Measurements from ENCODE around the gene BFAR. TPM values are rescaled to one million over a fixed set of nuclear protein-coding genes. Genes with fewer than 3 reads are reported as not detected.
"Not testable (repeated sequence)": the region's sequence is repeated elsewhere in the genome, so short reads cannot be mapped to it uniquely, and the experiment has no call there.

BFAR gene
- total RNA-seq, 1 donor from 2014 or later, result 60.2 TPM

GRCh38 chr16:14635395-14636165 is 2.8 kb downstream of the BFAR start:
- intact Hi-C loops (cut with micrococcal nuclease), result loop anchor here (10.0 kb wide), 1 partner anchor 419 kb away; the partner anchor contains the start of gene NTAN1

- intact Hi-C loops (cut with micrococcal nuclease), result loop anchor here (10.0 kb wide), 1 partner anchor 418 kb away; the partner anchor contains the start of gene NTAN1
Observed at GRCh38 chr16:14636179-14636950, 3.6 kb downstream of the BFAR start.

- intact Hi-C loops (cut with micrococcal nuclease), result loop anchor here (10.0 kb wide), 1 partner anchor 418 kb away; the partner anchor contains the start of gene NTAN1
Observed at GRCh38 chr16:14636951-14637240, 4.1 kb downstream of the BFAR start.

- intact Hi-C loops (cut with micrococcal nuclease), result no loop called here
Observed at GRCh38 chr16:14640538-14640937, 7.8 kb downstream of the BFAR start.

GRCh38 chr16:14641206-14641605 is 8.5 kb downstream of the BFAR start:
- intact Hi-C loops (cut with micrococcal nuclease), result no loop called here

- intact Hi-C loops (cut with micrococcal nuclease), result no loop called here
Observed at GRCh38 chr16:14641926-14642325, 9.2 kb downstream of the BFAR start.

- intact Hi-C loops (cut with micrococcal nuclease), result no loop called here
Observed at GRCh38 chr16:14649816-14650215, 17.1 kb downstream of the BFAR start.

- intact Hi-C loops (cut with micrococcal nuclease), result no loop called here
Observed at GRCh38 chr16:14650629-14651028, 17.9 kb downstream of the BFAR start.

- intact Hi-C loops (cut with micrococcal nuclease), result no loop called here
Observed at GRCh38 chr16:14652726-14653125, 20.0 kb downstream of the BFAR start.

- intact Hi-C loops (cut with micrococcal nuclease), result no loop called here
Observed at GRCh38 chr16:14658063-14658462, 25.3 kb downstream of the BFAR start.

- intact Hi-C loops (cut with micrococcal nuclease), result no loop called here
Observed at GRCh38 chr16:14667347-14668266, 34.9 kb downstream of the BFAR start.

- intact Hi-C loops (cut with micrococcal nuclease), result no loop called here
Observed at GRCh38 chr16:14668556-14669223, 35.9 kb downstream of the BFAR start.

- intact Hi-C loops (cut with micrococcal nuclease), result no loop called here
Observed at GRCh38 chr16:14669776-14670175, 37.0 kb downstream of the BFAR start.

GRCh38 chr16:14672403-14672971 is 39.7 kb downstream of the BFAR start:
- intact Hi-C loops (cut with micrococcal nuclease), result no loop called here

- intact Hi-C loops (cut with micrococcal nuclease), result no loop called here
Observed at GRCh38 chr16:14676633-14677032, 43.9 kb downstream of the BFAR start.

- intact Hi-C loops (cut with micrococcal nuclease), result no loop called here
Observed at GRCh38 chr16:14677627-14678026, 44.9 kb downstream of the BFAR start.

- intact Hi-C loops (cut with micrococcal nuclease), result no loop called here
Observed at GRCh38 chr16:14678748-14679497, 46.2 kb downstream of the BFAR start.

GRCh38 chr16:14680396-14680795 is 47.6 kb downstream of the BFAR start:
- intact Hi-C loops (cut with micrococcal nuclease), result not testable (repeated sequence)

- intact Hi-C loops (cut with micrococcal nuclease), result no loop called here
Observed at GRCh38 chr16:14681115-14681514, 48.4 kb downstream of the BFAR start.

- intact Hi-C loops (cut with micrococcal nuclease), result no loop called here
Observed at GRCh38 chr16:14682121-14682520, 49.4 kb downstream of the BFAR start.
